GM19395 (cell line): ENCODE results near the gene ATP6V0A4.
"Not testable (repeated sequence)": the region's sequence is repeated elsewhere in the genome, so short reads cannot be mapped to it uniquely, and the experiment has no call there.

ENCODE experiments used
- ATAC-seq: cut with Tn5 transposase; IDR thresholded peaks from one replicate; pipeline ENCODE4 v1.9.1; 2021; ENCODE audit warnings: mild to moderate bottlenecking, moderate library complexity; ENCODE audit not compliant: unreplicated experiment

Gene ATP6V0A4

DNA sequence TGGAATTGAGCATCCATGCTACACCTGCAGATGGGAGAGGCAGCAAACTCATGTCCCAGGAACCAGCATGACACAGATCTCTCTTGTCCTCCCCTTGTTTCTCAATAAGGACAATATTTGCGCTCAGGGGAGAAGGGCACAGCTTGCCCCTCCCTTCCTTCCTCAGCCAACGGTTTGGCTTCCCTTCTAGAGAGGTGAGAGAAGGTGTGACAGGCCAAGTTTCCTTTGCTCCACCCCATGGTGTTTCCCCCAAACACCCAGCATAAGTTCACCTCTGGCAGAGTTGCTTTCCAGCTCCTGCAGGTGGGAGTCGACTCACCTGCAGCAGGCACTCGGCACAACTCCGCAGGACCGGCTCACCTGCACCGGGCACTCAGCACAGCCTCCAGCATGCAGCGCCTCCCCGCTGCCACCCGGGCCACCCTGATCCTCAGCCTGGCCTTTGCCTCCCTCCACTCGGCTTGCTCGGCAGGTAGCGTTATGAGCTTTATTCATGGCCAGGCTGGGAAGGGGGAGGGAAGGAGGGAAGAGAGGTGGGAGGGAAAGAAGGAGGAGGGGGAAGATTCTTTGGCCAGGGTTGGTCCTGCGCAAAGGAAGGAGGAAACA lies at the start of gene ATP6V0A4, which contains the start of gene TMEM213:
ATP6V0A4 (minus strand) TSS at position 482 of the 606 bp plus-strand sequence. CDS start 26,949 bp downstream, outside the sequence.
TMEM213 (plus strand) TSS at position 280 of the 606 bp plus-strand sequence; CDS start at position 391, 111 bp downstream.
- no peak for ATAC-seq

DNA sequence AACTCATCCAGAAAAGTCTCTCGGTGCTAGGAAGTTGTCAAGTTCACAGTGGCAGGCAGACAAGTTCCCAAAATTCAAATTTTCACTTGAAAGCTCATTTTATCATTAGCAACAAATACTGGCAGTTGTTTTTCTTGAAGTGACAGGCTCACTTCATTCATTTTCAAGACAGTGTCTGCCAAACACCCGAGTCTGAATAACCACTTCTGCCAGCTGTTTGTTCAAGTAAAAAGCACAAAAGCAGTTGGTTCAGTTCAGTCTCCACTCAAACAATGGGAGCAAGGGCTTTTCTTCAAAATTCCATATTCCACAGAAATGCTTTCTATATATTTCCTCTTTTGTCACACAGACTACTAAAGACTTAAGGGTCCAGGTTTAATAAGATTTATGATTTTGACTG lies 47.7 kb upstream of the ATP6V0A4 start:
- no peak for ATAC-seq

DNA sequence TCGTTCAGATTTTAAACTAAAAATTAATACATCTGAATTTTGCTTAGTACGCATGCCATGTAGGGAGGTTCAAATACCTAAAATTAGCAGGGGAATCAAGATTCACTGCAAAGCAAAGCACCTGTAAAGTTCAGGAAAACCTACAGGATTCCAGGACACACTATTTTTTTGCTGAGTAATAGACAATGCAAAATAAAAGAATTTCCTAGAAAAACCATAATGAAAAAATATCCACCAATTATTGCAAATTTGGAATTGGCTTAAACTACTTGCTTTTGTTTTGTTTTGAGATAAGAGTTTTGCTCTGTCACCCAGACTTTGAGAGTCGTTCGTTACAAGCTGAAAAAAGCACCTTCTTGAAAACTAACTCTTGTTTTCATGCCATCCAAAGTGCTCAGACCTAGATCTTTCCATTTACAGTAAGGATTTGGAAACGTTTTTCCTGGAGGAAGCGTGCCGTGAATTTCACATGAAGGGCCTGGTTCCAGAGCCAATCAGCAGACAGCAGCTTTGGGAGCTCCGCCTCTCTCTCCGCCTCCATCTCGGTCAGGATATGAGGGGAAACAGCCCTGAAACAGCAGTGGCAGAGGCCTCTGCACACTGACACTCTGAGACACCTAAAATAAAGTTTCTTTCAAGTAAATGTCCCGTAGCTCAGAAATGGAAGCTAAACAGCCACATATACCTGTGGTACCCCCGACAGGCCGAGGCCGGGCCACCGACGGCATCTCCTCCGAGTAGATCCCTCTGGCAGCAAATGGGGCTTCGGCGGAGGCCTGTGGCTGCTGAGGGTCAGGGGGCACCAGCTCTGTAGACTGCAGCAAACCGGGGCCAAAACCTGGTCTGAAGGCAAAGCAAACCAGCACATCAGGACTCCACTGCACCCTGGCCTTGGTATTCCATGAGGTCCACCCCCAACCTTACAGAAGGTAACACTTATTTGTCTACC lies 45.9 kb upstream of the ATP6V0A4 start:
- ATAC-seq = no peak

DNA sequence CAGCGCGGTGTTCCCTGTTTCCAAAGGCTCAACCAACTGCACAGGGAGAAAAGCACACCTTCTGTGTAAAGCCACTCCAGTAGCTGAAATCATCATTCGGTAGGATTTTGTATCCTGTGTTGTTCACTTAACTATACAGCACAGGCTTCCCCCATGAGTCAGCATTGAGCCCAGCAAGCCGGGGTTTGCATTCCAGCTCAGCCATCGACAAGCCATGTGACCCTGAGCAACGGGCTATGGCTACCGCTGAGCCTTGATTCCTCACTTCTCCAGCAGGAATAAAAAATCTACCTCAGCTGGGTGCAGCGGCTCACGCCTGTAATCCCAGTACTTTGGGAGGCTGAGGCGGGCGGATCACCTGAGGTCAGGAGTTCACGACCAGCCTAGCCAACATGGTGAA lies 44.1 kb upstream of the ATP6V0A4 start:
- no peak for ATAC-seq

DNA sequence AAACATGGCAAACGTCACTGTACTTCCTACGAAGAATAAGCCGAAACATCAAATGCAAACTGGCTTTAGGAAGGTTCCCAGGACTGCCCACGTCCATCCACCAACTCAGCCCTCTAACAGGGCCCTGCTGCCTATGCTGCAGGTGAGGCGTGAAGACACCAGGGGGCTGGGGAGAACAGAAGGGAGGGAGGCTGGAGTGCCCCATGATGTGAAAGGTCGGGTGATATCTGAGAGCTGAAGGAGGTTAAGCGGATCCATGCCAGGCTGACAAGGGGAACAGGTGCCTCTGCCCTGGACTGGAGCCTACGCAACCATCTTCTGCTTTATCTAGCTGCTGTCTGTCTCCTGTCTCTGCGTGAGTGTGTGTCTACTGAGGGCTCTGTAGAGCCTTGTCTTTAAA lies 40.2 kb upstream of the ATP6V0A4 start:
- no peak for ATAC-seq

DNA sequence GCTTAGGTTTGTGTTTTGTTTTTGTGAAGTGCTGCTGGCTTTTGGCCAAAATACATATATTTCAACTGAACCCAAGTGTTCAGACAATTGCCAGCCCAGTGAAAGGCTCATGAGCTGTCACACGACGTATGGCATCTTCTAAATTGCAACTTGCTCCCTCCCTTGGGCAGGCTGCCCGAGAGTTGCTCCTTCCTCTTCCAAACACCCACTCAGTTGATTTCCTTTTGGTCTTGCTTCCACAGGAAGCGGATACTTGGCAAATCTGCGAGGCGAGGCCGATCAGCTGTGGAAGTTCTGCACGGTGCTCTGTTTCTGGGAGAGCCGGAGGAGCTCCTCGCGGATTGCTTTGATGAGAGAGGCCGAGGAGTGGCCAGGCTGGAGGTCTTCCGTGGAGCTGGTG lies 39.6 kb upstream of the ATP6V0A4 start:
- ATAC-seq = no peak

DNA sequence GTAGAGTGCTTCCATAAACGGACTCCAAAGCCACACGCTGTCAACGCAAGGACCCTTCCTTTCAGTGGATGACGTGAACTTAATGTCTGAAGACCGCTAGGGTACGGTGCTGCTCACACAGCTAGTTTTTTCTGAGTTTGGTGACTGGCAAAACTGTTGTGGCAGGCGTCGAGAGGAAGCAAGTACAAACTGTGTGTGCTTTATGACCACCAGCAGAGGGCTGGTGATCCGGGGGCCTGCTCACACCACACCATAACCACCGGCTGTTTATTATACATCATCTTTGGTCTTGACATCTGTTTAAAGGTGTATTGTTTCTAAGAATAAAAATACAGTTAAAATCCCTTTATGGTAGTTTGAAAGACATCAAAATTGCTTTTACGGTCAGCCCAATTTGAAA lies 37.1 kb upstream of the ATP6V0A4 start:
- no peak for ATAC-seq

DNA sequence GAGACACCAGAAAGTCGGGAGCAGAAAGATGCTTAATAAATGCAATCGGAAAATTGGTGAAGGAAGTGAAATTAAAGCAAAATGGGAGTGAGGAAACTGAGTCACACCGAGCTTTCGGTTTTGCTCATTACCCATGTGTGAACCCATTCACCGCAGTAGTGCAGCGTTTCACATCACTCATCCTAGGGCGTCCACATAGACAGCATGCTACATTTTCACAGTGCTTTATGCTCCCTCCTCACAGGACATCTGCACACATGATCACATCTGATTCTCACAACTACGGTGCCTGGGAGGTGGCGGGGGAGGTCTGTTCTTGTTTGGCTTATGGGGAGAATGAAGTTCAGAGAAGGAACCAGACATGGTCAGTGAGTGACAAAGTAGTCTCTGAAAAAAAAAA lies 36.6 kb upstream of the ATP6V0A4 start:
- ATAC-seq = no peak

DNA sequence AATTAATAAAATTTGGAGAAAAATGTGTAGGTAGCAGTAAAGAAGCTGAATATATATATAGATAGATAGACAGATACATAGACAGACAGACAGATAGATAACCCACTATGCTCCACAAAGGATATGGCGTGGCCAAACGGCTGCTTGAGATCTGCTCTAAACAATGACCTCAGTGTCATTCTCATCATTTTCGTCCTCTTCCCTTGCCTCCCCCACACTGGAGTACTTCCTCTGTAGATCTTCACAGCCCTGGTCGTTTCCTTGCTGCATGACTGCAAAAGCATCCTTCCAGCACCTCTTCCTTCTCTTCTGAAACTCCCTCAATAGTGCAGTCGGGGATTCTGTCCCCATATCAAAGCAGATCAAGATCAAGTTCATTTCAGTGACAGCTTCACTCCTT lies 35.6 kb upstream of the ATP6V0A4 start:
- ATAC-seq = no peak

DNA sequence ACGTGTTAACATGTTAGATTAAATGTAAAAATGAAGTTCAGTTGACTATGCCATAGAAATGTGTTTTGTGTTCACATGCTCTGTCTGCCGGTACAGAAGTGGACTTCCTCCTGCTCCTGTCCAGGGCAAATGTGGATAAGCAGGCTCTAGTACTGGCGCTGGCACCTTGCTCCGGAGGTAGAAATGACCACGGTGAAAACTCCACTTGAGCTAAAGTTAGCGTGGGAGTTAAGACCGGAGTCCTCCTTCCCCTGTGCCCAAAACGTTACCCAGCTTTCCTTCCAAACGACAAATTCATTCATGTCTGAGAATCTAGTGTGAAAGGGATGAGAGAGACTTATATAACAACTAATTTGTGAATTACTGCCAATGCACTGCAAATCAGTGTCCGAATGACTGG lies 35.0 kb upstream of the ATP6V0A4 start:
- no peak for ATAC-seq

DNA sequence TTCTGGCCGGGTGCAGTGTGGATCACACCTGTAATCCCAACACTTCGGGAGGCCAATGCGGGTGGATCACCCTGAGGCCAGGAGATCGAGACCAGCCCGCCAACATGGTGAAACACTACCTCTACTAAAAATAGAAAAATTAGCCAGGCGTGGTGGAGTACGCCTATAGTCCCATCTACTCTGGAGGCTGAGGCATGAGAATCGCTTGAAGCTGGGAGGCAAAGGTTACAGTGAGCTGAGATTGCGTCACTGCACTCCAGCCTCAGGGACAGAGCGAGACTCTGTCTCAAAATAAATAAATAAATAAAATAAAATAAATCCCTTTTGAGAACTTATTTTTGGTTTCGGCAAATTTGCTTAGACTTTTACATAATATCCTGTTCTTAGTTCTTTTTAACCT lies 31.3 kb upstream of the ATP6V0A4 start:
- no peak for ATAC-seq

DNA sequence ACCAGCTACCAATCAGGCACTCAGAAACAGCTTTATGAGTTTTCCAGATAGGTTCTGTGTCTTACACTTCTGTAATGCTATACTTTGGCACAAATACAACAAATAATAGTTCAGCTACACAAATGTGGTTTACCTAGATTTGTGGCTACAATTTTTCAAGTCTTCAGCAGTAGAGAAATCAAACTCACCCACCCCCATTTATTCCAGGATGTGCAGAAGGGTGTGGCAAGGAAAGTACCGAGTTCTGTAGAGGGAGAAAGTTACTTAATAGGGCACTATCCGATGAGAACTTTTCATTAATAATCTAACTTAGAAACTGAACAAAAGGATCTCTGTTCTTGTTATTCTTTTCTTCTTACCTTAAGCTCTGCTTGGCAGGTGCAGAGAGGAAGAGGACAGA lies 30.3 kb upstream of the ATP6V0A4 start:
- no peak for ATAC-seq

DNA sequence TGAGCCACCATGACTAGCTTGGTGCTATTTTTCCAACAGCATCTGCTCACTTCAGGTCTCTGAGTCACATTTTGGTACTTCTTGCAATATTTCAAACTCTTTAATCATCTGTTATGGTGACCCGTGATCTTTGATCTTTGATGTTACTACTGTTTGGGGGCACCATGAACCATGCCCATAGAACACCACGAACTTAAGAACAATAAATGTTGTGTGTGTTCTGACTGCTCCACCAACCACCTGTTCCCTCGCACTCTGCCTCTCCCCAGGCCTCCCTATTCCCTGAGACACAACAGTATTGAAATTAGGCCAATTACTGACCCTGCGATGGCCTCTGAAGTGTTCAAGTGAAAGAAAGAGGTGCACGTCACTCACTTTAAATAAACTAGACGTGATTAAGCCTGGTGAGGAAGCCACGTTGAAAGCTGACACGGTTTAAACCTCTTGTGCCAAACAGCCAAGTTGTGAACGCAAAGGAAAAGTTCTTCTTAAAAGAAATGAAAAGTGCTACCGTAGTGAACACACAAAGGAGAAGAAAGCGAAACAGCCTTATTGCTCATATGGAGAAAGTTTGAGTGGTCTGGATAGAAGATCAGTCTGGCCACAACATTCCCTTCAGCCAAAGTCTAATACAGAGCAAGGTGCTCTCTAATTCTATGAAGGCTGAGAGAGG lies 27.2 kb upstream of the ATP6V0A4 start:
- ATAC-seq = no peak

DNA sequence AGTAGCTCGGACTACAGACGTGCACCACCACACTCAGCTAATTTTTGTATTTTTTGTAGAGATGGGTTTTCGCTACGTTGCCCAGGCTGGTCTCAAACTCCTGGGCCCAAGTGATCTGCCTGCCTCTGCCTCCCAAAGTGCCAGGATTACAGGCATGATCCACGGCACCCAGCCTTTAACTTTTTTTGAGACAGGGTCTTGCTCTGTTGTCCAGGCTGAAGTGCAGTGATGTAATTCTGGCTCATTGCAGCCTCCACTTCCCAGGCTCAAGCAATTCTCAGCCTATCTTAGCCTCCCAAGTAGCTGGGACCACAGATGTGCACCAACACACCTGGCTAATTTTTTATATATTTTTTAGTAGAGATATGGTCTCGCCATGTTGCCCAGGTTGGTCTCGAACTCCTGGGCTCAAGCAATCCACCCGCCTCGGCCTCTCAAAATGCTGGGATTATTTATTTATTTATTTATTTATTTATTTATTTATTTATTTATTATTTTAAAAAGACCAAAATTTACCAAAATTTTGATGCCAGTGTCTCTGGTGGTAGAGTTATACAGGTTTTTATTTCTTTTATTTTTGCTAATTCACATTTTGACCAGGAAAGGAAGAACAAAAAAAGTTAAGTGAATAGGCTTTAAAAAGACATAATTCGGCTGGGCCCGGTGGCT lies 25.0 kb upstream of the ATP6V0A4 start:
- ATAC-seq = no peak

DNA sequence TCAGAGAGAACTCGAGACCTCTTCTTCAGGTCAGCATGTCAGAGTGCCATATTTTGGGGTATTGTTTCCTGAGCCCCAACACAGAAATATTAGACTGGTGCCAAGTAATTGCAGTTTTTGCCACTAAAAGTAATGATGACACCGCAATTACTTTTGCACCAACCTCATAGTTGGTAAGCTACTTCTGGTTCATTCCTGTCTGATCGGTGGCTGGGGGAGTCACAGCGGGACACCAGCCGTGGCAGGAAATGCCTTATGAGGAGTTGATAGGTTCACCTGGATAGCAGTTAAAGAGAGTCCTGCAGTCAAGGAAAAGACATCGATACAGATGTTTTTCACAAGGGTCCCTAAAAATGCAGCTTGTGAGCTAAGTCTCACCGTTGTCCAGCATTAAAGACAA lies 23.9 kb upstream of the ATP6V0A4 start:
- no peak for ATAC-seq

DNA sequence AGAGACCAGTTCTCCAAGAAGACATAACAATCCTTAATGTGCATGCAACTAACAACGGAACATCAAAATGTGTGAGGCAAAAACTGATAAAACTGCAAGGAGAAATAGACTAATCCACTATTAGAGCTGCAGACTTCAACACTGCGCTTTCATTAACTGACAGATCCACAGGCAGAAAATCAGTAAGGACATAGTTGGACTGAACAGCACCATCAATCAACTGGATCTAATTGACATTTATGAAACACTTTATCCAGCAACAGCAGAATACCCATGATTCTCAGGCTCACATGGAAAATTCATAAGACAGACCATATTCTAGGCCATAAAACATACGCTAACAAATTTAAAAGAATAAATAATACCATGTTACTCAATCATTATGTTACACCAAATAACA lies 21.6 kb upstream of the ATP6V0A4 start:
- no peak for ATAC-seq

DNA sequence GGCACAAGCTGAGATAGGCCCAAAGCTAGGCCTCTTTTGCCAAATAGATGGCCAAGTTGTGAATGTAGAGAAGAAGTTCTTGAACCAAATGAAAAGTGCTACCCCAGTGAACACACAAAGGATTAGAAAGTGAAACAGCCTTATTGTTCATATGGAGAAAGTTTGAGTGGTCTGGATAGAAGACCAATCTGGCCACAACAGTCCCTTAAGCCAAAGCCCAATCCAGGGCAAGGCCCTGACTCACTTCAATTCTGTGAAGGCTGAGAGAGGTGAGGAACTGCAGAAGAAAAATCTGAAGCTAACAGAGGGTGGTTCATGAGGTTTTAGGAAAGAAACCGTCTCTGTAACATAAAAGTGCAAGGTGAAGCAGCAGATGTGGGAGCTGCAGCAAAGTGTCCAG lies 18.7 kb upstream of the ATP6V0A4 start:
- no peak for ATAC-seq

DNA sequence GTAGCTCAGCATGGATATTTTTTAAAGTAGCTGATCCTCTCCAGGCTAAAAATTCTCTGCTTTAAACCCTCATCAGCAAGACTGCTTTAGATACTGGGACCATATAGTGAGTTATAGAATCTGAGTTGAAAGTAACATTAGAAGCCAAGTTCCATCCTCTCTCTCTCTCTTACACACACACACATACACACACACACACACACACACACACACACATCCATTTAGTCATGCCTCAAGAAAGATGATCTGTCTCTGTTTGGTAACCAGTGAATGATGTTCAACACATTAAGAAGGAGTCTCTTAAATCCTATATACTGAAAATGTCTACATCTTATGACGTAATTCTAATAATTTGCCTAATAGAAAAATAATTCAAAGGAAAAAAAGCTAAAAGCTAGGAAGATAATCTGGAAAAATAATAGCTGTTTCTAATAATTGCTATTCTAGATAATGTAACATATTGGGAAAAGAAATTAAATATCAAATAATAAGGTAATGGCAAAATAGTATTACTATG lies 16.9 kb upstream of the ATP6V0A4 start:
- no peak for ATAC-seq

DNA sequence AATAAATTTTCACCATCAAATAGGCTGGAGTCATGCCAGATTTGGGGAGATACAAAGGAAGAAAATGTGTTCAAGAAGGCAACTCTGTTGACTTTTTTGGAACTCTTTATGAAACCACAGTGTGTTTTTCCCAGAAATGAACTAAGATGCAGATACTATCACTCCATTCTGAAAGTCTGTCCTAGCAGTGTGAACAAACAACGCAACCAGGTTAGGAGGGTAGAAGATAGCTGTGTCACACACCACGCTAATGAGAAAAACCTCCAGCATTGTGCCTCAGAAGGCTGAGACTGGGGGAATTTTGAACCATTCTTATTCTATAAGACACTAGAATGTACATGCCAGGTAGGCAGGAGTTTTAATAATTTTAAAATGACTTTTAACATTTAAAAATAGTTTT lies 15.9 kb upstream of the ATP6V0A4 start:
- ATAC-seq = no peak

DNA sequence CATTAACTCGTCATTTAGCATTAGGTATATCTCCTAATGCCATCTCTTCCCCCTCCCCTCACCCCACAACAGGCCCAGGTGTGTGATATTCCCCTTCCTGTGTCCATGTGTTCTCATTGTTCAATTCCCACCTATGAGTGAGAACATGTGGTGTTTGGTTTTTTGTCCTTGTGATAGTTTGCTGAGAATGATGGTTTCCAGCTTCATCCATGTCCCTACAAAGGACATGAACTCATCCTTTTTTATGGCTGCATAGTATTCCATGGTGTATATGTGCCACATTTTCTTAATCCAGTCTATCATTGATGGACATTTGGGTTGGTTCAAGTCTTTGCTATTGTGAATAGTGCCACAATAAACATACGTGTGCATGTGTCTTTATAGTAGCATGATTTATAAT lies 13.3 kb upstream of the ATP6V0A4 start:
- ATAC-seq = not testable (repeated sequence)

DNA sequence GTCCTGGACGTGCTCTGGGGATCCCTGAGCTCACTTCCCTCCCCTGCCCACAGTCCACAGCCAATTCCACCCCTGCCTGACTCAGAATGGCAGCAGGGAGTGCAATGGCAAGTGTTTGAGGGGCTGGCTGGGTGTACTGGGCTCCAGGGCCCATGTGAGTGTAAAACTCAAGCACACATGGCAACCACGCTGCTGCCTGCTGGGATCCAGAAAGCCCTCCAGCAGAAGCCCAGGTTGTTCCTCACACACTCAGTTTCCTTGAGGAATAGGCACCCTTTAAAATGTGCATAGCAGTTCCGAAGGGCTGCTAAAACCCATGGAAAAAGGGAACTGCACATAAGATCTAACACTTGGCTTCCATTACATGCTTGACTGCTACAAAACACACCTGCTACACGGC lies 11.3 kb upstream of the ATP6V0A4 start:
- ATAC-seq = no peak
